Right atrium auricular region (tissue), 2 donors: ENCODE measurements around the gene CYB561D1. TPM values are rescaled to one million over a fixed set of nuclear protein-coding genes. Genes with fewer than 3 reads are reported as not detected.

Source experiments
- DNase-seq: peaks from one replicate; pipeline ENCODE4 v3.0.0-alpha.2; 2019; ENCODE audit warnings: low spot score
- H3K27ac ChIP-seq, 2 donors: fragments of 200-600 bp; sonication (generic); 1 replicate in 1 of 2; 2 replicates in 1 of 2; pipeline ENCODE4 v1.5.1; 2016 to 2019
- H3K27me3 ChIP-seq, 2 donors: fragments of 200-600 bp; sonication (generic); one replicate each; pipeline versions ENCODE4 v1.5.1 to v1.6.0; 2017 to 2019
- H3K36me3 ChIP-seq: fragments of 200-600 bp; sonication (generic); one replicate; pipeline ENCODE4 v1.5.1; 2016
- H3K4me1 ChIP-seq, 2 donors: fragments of 200-600 bp; sonication (generic); one replicate each; pipeline versions ENCODE4 v1.5.1 to v1.6.0; 2017 to 2019
- H3K4me3 ChIP-seq, 2 donors: fragments of 200-600 bp; sonication (generic); 1 replicate in 1 of 2; 2 replicates in 1 of 2; pipeline ENCODE4 v1.5.1; 2017 to 2019; ENCODE audit warnings: mild to moderate bottlenecking in 1 of 2, moderate library complexity in 1 of 2
- H3K9me3 ChIP-seq, 2 donors: fragments of 200-600 bp; sonication (generic); one replicate each; pipeline ENCODE4 v1.5.1; 2019
- total RNA-seq, 2 donors: library from RNA; depleted of rRNA; stranded (reverse); fragments of >200 nt; gene quantifications; one replicate each; pipeline ENCODE4 v1.1.0, GENCODE V29; 2016
- TF ChIP-seq, protein P1 (sequence below), 2 donors: fragments of 200-600 bp; sonication (generic); IDR thresholded peaks; one replicate each; pipeline ENCODE4 v1.5.1; 2019; ENCODE audit warnings: antibody characterized with exemption in 2 of 2

CYB561D1 gene
- total RNA-seq, 2 donors from 2014 or later: 2.6 to 6.9 TPM

DNA sequence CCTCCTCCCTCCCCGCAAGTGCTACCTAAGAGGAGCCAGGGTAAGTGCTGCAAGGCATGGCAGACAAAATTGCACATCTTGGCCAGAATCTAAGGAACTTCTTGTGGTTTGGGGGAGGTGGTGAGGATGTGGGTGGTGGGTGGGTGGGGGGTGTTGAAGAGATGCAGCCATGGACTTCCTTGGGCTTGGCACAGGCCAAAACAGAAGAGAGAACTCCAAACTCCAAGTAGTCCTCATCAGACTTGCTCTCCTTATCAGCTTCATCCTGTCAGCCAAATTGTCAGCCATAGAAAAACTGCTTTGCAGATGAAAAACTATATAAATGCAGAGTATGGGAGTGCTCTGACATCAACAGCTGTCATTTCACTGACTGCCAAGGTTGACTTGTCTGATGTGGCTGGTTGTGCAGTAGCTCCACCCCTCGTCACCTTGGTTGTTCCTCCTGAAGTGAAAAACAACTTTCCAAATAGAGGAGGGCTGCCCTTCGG lies 8.5 kb downstream of the CYB561D1 start:
- peaks cover 0 to 10% of the 10 kb centered on the region in 2 donors for H3K4me1 ChIP-seq
- no peak overlapping the region for H3K27ac ChIP-seq
- no peaks in the 10 kb centered on the region for H3K27me3 ChIP-seq
- TF ChIP-seq, protein P1, sequence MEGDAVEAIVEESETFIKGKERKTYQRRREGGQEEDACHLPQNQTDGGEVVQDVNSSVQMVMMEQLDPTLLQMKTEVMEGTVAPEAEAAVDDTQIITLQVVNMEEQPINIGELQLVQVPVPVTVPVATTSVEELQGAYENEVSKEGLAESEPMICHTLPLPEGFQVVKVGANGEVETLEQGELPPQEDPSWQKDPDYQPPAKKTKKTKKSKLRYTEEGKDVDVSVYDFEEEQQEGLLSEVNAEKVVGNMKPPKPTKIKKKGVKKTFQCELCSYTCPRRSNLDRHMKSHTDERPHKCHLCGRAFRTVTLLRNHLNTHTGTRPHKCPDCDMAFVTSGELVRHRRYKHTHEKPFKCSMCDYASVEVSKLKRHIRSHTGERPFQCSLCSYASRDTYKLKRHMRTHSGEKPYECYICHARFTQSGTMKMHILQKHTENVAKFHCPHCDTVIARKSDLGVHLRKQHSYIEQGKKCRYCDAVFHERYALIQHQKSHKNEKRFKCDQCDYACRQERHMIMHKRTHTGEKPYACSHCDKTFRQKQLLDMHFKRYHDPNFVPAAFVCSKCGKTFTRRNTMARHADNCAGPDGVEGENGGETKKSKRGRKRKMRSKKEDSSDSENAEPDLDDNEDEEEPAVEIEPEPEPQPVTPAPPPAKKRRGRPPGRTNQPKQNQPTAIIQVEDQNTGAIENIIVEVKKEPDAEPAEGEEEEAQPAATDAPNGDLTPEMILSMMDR (IDR thresholded peaks at IDR 0.05): no peak
- peaks cover 6% of the 10 kb centered on the region for H3K36me3 ChIP-seq
- DNase-seq: no peak
- no peaks in the 10 kb centered on the region for H3K9me3 ChIP-seq
- no peak overlapping the region for H3K4me3 ChIP-seq

DNA sequence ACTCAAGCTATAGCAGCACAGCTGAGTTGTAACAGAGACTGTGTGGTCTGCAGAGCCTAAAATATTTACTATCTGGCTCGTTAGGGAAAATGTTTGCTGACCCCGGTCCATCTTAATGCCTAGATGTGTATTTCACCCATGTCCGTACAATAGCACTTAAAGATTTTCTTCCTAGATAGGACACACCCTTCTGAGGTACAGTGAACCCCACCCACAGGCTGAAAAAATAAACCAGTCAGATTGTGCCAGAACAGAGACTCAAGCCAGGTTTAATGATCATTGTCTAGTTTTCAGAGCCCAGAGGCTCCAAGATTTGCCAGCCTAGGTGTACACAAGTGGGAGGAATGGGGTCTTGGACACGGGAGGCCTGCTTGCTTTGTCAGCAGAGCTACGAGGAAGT lies 10.0 kb downstream of the CYB561D1 start:
- H3K9me3 ChIP-seq: no peaks in the 10 kb centered on the region
- no peak overlapping the region for H3K4me3 ChIP-seq
- H3K27ac ChIP-seq: no peak overlapping the region
- DNase-seq: no peak
- no peaks in the 10 kb centered on the region for H3K36me3 ChIP-seq
- H3K27me3 ChIP-seq: no peaks in the 10 kb centered on the region
- peaks cover 0 to 7% of the 10 kb centered on the region in 2 donors for H3K4me1 ChIP-seq
- TF ChIP-seq, protein P1 (IDR thresholded peaks at IDR 0.05): no peak

DNA sequence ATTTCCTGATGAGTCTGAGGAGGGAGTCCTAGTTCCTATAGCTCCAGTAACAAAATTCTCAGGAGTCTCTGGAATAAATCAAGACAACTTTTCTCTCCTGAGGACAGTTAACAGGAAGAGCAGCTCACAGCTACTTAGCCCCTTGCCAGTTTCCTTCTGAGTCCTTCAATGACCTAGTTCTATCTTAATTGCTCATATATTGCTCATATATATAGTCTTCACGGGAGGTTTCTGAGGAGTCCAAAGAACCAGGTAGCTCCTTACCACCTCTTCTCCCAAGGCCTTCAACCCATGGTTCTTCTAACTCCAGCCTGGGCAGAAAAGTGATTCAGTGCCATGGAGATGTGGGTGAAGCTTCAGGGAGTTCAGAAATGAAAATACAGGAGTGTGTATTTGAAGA lies 11.1 kb downstream of the CYB561D1 start:
- no peaks in the 10 kb centered on the region for H3K9me3 ChIP-seq
- no peak for DNase-seq
- no peaks in the 10 kb centered on the region for H3K27me3 ChIP-seq
- no peak overlapping the region for H3K27ac ChIP-seq
- H3K4me3 ChIP-seq: no peak overlapping the region
- peaks cover 0 to 12% of the 10 kb centered on the region in 2 donors for H3K4me1 ChIP-seq
- TF ChIP-seq, protein P1 (IDR thresholded peaks at IDR 0.05): no peak
- no peaks in the 10 kb centered on the region for H3K36me3 ChIP-seq

DNA sequence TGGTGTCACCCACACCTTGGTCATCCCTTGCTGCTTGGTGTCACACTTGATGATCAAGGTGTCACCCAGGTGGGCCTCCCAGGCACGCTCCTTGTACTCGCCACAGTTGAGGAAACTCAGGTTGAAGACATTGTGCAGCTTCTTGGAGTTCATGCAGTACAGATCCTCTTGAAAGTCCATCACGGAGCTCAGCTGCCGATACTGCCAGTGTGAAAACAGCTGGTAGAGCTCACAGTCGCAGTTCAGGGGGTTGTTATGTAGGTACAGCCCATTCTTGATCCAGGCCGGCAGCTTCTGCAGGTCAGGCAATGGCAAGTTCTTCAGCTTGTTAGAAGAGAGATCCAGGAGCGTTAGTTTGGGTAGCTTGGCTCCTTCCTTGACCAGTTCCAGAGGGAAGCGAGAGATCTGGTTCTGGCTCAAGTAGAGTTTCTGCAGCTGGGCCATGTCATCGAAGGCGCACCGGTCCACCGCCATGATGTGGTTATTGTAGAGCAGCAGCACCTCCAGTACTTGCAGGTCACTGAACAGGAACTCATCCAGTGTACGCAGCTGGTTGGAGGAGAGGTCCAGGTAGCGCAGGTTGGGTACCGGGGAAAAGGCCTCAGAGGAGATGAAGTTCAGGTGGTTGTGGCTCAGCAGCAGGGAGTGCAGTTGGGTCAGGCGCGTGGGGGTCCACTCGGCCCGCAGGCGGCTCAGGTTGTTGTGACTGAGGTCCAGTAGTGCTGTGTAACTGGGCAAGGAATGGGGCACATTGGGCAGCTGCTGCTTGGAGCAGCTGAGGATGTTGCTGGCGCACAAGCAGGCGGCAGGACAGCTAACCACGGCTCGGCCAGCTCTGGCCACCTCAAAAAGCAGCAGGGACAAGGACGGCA lies 14.3 kb downstream of the CYB561D1 start:
- Histone ChIP-seq H3K36me3 (no peaks in the 10 kb centered on the region), H3K4me3 (peak overlapping the region in 1 of 2 donors; percentile 77), H3K4me1 (peaks cover 0 to 19% of the 10 kb centered on the region in 2 donors), H3K27ac (no peak overlapping the region), H3K27me3 (no peaks in the 10 kb centered on the region), H3K9me3 (no peaks in the 10 kb centered on the region)
- TF ChIP-seq, protein P1 (IDR thresholded peaks at IDR 0.05): no peak
- no peak for DNase-seq

DNA sequence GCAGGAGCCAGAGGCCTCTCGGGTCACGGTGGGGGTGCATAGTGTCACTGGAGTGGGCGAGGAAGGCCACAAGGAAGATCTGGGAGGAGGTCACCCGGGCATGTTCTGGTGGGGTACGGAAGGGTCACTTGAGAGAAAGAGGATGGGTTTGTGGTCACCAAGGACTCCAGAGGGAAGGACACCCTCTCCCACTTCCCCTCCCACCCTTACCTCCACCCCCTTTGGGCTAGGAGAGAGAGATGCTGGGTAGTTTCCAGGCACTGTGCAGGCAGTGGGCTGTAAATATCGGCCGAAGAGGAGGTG lies 14.9 kb downstream of the CYB561D1 start:
- DNase-seq: no peak
- no peaks in the 10 kb centered on the region for H3K27me3 ChIP-seq
- H3K4me1 ChIP-seq: peaks cover 0 to 19% of the 10 kb centered on the region in 2 donors
- H3K36me3 ChIP-seq: no peaks in the 10 kb centered on the region
- TF ChIP-seq, protein P1 (IDR thresholded peaks at IDR 0.05): no peak
- H3K4me3 ChIP-seq: peak overlapping the region; percentile 69 to 77
- no peaks in the 10 kb centered on the region for H3K9me3 ChIP-seq
- no peak overlapping the region for H3K27ac ChIP-seq
